Iris pigment epithelial cell (primary cell): ENCODE results near the gene DES.

Experiments
- DNase-seq: peaks from one replicate; pipeline ENCODE4 v3.0.0-alpha.2; 2011; ENCODE audit warnings: low read depth

Gene DES

DNA sequence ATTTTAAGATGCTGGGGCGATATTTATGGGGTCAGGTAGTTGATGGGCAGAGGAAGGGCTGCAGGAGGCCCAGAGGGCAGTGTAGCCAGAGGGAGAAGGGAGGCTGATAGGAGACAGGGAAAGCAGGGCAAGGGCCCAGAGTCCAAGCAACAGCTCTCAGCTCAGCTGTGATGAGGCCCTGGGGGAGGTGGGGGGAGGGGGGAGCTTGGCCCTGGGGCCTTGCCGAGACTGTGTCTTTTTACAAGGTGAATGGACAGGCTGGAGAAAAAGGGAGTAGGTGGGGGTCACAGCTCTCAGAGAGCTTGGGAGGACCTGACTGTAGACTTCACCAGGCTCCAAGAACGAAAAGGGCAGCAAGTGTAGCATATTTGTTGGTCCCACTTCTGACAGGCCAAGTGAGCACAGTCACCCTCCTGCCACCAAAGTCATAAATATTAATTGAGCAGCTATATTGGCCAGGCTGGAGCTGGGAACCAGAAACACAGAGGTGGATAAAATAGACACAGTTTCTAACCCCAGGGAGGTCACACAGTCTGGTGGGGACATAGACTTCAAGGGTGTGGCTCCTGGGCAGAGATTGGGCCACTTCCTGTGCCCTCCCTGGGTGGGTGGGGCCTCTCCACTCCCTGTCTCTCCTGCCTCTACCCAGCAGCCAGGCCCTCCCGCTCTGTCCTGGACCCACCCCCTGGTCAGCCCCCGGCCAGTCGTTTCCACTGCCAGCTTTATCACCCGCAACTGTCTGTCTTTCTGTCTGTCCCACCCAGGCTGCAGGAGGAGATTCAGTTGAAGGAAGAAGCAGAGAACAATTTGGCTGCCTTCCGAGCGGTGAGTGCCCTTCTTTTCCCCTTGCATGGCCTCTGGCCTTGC is 1.4 kb downstream of the DES start:
- DNase-seq = no peak

DNA sequence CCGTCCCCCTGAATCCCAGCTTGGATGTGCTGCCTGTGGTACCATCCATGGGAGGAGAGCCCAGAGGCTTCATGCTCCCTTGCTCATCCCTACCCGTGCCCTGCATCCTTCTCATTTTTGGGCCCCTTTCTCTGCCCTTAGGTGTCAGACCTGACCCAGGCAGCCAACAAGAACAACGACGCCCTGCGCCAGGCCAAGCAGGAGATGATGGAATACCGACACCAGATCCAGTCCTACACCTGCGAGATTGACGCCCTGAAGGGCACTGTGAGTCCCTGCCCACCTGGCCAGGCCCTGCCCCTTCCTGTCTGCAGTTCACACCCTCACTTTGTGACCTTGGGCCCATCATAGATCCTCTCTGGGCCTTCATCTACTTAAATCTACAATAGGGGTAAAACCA is 2.5 kb downstream of the DES start:
- DNase-seq = no peak

DNA sequence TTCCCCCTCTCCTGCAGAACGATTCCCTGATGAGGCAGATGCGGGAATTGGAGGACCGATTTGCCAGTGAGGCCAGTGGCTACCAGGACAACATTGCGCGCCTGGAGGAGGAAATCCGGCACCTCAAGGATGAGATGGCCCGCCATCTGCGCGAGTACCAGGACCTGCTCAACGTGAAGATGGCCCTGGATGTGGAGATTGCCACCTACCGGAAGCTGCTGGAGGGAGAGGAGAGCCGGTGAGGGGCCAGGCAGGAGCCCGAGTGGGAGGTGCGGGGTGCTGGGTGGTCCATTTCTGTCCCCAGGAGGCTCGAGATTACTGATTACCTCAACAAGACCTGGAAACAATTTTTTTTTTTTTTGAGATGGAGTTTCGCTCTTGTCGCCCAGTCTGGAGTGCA is 3.1 kb downstream of the DES start:
- DNase-seq = no peak

DNA sequence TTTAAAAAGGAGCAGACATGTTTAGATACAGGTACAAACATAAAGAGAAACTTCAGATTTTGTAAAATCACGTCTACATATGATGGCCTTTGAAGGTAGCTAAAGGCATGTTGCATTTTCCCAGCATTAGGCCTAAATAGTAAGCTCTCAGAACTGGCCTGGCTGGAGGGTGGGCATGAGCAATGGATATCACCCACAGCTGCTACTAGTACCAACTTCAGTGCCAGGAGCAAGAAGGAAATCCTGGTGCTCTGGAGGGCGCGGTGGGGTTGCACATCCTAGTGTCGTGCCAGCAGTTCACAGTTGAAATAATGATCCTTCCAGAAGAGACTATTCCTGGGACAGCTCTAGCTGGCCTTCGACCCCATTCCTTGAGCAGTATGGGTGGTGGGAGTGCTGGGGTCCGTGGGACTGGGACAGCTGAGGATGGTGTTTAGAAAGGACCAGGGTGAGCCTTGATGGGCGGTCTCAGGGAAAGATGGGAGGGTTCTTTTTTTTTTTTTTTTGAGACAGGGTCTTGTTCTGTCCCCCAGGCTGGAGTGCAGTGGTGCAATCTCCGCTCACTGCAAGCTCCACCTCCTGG is 4.9 kb downstream of the DES start:
- no peak for DNase-seq

DNA sequence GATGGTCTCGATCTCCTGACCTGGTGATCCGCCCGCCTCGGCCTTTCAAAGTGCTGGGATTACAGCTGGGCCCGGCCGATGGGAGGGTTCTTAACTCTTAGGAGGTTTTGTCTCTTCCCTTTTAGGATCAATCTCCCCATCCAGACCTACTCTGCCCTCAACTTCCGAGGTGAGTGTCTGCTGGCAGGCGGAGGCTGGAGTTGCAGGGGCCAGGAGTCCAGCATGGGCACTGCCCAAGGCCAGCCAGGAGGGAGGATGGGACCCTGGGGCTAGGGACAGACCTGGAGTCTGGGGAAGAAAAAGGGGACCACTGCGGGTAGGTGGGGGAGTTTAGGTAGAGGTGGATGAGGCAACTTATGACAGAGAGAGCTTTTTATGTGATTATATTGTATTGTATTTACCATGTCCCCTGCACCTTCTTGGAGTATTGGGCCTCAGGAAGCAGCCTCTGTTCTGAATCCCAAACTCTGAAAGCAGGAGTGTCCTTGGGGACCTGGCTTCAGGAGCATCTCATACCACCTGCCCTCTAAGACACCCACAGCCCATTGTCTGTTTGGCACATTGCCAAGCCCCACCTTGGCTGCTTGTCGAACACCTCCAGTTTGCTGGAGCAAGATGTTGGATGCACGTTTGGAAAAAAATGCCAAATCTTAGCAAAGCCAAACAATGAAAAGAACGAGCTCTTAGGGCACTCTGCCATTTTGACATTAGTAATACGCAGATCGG is 5.6 kb downstream of the DES start:
- no peak for DNase-seq

DNA sequence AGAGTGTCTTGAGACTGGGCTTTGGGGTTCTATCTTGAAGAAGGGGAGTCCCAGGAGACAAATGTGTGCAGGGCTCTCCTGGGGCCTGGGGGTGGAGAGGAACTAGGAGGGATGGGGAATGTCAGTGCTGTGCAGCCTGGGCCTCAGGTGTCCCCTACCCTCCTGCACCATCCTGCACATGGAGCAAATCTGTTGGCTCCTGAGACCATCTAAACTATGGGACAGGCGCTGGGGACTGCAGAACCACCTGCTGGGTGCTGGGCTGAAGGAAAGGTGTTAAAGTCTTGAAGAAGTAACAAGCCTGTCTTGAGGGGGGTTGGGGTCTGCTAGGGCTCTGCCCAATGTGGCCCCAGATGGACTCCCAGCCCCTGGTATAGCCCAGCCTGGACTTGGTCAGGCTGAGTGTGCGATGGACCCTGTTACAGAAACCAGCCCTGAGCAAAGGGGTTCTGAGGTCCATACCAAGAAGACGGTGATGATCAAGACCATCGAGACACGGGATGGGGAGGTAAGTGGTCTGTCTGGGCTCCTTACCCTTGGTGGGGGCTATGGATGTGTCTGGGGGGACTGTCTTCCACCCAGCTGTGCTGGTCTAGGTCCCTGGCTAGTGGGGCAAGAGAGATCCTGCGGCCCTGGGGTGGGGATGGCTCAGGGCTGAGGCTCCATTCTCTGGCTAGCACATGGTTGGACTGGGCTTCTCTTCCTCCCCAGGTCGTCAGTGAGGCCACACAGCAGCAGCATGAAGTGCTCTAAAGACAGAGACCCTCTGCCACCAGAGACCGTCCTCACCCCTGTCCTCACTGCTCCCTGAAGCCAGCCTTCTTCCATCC is 7.3 kb downstream of the DES start:
- no peak for DNase-seq

DNA sequence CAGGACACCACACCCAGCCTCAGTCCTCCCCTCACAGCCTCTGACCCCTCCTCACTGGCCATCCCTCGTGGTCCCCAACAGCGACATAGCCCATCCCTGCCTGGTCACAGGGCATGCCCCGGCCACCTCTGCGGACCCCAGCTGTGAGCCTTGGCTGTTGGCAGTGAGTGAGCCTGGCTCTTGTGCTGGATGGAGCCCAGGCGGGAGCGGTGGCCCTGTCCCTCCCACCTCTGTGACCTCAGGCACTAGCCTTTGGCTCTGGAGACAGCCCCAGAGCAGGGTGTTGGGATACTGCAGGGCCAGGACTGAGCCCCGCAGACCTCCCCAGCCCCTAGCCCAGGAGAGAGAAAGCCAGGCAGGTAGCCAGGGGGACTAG is 7.9 kb downstream of the DES start:
- DNase-seq = no peak

DNA sequence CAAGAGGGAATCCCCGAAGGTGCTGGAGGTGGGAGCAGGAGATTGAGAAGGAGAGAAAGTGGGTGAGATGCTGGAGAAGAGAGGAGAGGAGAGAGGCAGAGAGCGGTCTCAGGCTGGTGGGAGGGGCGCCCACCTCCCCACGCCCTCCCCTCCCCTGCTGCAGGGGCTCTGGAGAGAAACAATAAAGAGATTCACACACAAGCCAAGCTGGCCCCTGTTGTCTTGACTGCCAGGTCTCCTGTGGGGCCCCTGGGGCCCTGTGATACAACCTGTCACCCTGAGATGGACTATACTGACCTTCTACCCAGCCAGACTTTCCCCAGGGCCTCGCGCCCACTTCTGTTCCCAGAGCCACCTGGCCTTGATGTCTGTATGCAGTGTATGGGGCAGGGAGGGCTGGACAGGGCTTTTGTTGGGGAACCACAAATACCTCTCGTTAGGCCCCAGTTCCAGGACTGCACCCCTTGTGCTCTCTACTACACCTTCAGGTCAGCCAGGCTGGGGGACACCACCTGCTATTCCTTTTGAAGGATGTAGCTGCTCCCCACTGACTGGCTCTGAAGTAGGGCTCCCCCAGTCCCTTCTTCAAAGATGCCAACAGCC is 8.5 kb downstream of the DES start:
- no peak for DNase-seq

DNA sequence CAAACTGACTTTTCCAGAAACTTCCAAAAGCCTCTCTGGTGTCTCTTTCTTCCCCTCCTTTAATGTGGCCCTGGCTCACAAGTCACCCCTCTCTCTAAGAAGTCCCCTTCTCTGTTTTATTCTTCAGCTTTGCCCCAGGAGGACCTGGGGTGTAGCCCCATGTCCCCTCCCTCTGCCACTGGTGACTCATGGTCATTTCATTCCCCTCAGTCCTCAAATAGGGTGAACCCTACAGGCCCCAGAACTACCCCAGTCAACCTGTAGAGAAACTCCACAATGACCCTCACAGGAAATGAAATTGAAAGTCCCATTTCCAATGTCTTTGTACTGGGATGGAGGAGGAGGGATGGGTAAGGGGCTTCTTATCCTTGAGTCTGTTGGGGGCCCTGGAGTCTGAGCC is 10.3 kb downstream of the DES start:
- DNase-seq = no peak

DNA sequence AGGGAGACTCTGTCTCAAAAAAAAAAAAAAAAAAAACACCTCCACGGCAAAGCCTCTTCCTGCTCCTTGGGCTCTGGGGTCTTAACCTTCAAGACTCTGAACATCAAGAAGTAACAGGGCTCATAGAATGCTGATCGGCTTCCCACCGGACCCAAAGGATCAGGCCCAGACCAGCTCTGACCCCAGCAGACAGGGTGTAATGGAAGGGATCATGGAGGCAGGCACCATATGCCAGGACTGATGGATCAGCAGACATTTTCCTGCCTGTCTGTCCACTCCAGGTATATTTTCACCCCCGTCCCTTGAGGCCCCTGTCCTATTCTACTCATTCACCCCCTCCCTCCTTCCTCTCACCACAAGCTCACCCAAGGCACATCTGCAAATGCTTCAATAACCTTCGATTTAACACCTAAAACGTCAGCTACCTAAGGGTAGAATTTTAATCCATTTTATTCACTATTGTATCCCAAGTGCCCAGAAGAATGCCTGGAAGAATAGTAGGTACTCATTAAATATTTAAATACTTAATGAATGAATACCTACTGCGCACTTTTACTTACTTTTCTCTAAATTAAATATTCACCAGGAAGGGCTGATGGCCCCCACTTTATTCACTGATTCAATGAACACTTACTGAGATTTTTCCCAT is 11.9 kb downstream of the DES start:
- no peak for DNase-seq

DNA sequence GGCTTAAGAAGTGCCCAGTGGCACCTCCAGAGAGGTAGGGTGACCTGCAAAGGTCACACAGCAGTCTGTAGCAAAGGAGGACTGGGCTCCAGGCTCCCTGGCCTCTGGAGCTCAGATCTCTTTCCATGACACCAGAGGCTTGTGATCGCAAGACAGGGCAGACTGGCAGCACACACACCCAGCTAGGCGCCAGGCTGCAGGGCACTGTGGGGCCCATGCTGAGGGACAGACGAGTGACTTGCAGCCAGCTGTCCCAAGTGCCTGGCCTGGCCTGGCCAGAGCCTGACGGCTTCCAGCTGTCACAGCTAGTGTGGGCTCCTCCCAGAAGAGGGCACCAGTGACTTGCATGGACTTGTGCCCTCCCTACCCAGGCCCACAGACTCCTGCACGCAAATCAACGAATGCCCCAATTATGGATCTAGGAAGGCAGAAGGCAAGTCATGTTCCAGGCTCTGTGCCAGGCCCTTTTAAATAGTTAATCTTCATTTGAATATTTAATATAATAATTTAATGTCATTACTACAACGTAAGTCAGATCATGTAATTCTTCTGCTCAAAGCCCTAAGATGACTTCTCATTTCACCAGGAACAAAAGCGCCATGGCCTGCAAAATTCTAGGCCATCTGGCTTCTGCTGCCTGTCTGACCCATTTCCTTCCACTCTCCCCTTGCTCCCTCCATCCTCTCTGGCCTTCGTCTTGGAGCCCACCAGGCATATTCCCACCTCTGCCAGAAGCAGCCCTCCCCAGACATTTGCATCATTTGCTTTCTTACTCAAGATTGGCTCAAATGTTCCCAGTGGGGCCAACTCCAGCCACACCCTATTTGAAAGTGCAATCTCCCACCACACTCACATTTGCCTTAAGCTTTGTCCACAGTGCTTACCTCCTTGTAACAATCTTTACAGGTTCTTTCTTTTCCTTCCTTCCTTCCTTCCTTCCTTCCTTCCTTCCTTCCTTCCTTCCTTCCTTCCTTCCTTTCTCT is 12.7 kb downstream of the DES start:
- no peak for DNase-seq

DNA sequence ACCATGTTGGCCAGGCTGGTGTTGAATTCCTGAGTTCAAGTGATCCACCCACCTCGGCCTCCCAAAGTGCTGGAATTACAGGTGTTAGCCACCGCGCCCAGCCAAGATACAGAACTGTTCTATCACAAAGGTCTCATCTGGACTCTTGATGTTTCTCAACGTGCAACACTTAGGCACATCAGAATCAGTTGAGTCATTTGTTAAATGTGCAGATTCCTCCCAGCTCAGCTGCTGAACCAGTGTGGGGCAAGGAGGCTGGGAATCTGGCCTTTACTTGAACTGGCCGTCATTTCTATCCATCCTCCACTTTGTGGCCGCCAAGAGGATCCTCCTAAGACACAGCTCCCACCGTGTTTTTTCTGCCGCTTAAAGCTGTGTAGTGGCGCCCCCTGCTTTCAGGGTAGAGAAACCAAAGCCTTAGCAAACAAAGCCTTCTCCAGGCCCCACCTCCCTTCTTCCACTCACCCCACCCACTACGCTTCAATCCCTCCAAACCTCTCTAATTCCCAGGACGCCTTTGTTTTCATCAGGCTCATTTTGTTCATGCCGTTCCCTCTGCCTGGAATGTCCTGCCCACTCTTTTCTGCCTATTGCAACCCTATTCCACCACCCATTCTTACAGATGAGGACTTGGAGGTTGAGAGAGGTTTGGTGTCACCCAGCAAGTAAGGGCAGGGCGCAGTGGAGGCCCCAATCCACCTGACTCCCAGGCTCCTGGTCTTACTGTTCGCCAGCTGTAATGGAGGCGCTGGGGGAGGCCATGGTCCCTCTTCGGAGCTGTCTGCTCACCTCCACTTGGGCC is 15.7 kb downstream of the DES start:
- DNase-seq = peak; percentile 83

DNA sequence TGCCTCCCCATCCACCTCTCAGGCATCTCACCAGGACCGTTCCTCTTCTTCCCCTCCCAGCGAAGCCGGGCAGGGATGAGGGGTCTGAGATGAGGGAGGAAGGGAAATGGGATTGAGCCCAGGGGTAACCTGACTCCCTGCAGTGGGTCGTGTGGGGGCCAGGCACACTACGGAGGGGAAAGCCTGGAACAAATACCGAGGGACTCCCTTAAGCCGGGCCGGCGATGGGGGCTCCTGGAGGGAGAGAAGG is 16.2 kb downstream of the DES start:
- DNase-seq = no peak

DNA sequence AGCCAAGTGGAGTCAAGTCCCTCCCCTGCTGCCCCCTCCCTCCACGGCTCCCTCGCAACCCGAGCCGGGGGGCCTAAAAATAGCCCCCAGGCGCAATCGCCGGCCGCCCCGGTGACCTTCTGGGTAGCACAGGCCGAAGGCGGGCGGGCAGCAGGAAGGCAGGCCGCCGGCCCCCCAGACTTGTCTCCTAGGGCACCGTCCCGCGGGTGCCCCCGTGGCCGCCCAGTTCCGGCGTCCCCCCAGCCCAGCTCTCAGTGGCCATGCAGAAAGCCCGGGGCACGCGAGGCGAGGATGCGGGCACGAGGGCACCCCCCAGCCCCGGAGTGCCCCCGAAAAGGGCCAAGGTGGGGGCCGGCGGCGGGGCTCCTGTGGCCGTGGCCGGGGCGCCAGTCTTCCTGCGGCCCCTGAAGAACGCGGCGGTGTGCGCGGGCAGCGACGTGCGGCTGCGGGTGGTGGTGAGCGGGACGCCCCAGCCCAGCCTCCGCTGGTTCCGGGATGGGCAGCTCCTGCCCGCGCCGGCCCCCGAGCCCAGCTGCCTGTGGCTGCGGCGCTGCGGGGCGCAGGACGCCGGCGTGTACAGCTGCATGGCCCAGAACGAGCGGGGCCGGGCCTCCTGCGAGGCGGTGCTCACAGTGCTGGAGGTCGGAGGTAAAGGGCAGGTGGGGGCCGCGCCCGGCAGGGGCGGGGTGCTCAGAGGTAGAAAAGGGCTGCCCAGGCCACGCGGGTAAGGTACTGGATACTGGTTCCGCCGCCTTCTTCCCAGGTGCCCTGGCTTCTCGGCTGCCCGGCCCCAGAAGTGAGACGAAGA is 16.7 kb downstream of the DES start, which contains the start of gene SPEG:
Gene SPEG, plus strand, starts transcription at position 126 of the 808 bp plus-strand sequence. Its CDS starts 135 bp downstream, at position 261.
- no peak for DNase-seq

DNA sequence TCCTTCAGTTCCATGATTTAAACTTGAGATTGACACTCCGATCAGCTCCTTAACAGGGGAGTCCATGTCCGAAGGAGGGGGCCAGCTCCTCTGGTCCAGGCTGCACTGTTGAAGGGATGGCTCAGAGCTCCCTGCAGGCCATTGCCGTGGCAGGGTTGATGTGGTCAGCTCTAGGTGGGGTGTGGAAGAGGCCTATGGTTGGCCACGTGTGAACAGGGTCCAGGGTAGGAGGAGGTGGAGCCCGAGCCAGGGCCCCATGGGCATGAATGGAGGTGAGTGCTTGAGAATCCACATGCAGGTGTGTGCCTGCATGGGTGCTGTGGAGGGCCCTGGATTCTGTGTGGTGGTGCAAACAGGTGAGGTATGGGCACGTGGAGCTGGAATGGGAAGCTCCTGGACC is 17.5 kb downstream of the DES start:
- no peak for DNase-seq

DNA sequence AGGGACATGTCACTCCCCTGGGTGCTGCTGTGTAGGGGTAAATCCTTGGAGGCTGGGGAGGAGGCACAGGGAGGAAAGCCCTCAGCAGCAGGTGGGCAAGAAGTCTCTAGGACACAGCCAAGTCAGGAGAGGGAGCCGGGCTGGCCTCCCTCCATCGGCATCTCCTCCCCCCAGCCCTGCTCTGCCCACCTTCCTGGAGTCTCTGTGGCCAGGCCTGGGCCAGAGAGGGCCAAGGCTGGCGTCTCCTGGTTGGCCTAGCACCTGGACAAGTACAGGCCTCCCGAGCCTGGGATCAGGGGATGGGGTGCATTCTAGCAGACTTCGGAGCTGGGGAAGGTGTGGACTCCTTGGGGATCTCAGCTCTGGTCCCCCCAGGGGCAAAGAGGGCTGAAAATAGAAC is 18.3 kb downstream of the DES start:
- DNase-seq = no peak

DNA sequence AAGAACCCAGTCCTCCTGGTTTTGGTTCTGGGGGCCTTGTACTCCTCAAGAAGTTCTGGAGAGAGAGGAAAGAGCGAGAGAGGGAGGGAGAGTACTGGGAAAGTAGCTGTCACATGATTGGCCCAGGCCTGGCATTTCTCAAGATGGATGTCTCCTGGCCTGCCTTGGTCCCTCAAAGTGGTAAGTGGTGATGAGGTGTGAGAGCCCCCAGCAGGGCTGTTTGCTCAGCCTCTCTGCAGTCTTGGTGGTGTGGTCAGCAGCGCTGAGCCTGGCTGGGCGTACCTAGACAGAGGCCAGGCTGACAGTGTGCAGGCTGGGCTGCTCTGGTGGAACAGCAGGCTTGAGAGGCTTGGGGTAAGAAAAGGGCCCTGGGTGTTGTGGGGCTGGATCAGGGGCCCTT is 19.0 kb downstream of the DES start:
- no peak for DNase-seq

DNA sequence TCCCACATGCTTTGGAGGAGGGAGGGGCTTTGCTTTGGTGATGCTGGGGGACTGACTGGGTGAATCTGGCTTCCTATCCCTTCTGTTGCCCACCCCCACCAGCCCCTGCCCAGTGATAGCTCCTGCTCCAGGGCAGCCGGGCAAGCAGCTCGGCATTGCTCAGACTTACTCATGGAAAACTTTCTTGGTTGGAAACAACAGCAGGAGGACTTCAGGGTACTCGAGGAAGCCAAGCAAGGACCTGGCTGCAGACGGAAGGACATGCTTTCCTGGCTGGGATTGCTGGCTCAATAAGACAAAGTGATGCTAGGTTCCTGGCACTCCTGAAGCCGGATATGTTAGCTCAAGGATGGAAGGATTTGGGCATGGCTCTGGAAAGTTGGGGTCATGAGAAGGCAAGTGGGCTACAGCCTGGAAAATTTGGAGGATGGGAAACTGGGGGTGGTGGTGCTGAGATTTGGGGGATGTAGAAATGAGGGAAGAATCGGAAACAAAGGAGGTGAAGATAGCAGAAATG is 19.6 kb downstream of the DES start:
- DNase-seq = no peak
